Upper lobe of left lung (tissue), 4 donors: ENCODE results near the gene RASGRP4.

ENCODE experiments used
- EP300 ChIP-seq, 4 donors: sonication (generic); formaldehyde crosslinking; IDR thresholded peaks; one replicate each; pipeline ENCODE4 v1.5.1; 2017; ENCODE audit warnings: antibody characterized with exemption in 4 of 4, control low read depth in 2 of 4
- POLR2A ChIP-seq, 4 donors: fragments of 450-650 bp; IDR thresholded peaks; one replicate each; pipeline ENCODE4 v1.5.1; 2016 to 2017; ENCODE audit warnings: antibody characterized with exemption in 4 of 4, mild to moderate bottlenecking in 2 of 4
- POLR2AphosphoS5 ChIP-seq, 2 donors: sonication (generic); formaldehyde crosslinking; IDR thresholded peaks; one replicate each; pipeline ENCODE4 v1.5.1; 2017; ENCODE audit warnings: antibody characterized with exemption in 2 of 2
- TF ChIP-seq, protein P1 (sequence below), 6 experiments: fragments of 450-650 bp in 4 of 6; fragments of 200-600 bp in 2 of 6; sonication (generic) in 2 of 6; IDR thresholded peaks; one replicate each; pipeline ENCODE4 v1.5.1; 2016 to 2019; ENCODE audit warnings: antibody characterized with exemption in 6 of 6

GRCh38 chr19:38437295-38437694, 11.3 kb upstream of the RASGRP4 start:
- TF ChIP-seq POLR2AphosphoS5 (IDR thresholded peaks at IDR 0.05) (no peak), EP300 (IDR thresholded peaks at IDR 0.05) (no peak), POLR2A (IDR thresholded peaks at IDR 0.05) (no peak)
- TF ChIP-seq, protein P1, sequence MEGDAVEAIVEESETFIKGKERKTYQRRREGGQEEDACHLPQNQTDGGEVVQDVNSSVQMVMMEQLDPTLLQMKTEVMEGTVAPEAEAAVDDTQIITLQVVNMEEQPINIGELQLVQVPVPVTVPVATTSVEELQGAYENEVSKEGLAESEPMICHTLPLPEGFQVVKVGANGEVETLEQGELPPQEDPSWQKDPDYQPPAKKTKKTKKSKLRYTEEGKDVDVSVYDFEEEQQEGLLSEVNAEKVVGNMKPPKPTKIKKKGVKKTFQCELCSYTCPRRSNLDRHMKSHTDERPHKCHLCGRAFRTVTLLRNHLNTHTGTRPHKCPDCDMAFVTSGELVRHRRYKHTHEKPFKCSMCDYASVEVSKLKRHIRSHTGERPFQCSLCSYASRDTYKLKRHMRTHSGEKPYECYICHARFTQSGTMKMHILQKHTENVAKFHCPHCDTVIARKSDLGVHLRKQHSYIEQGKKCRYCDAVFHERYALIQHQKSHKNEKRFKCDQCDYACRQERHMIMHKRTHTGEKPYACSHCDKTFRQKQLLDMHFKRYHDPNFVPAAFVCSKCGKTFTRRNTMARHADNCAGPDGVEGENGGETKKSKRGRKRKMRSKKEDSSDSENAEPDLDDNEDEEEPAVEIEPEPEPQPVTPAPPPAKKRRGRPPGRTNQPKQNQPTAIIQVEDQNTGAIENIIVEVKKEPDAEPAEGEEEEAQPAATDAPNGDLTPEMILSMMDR (IDR thresholded peaks at IDR 0.05), result no peak
